ENCODE results near the gene SZT2.

SZT2 gene

GRCh38 chr1:43389326-43390313 is at the start of gene SZT2, which contains the start of gene MED8:
Gene SZT2, plus strand, starts transcription at chr1:43389899. Its CDS starts 70 bp downstream, at chr1:43389969.
Gene MED8, minus strand, starts transcription at chr1:43389800. Its CDS starts 36 bp downstream, at chr1:43389764.
- TF ChIP-seq CTCF (IDR thresholded peaks at IDR 0.05; ENCODE audit: extremely low read depth, missing control alignments) = no peak
- peak; percentile 96 for DNase-seq (ENCODE audit: low spot score)

GRCh38 chr1:43340559-43340958 is 49.1 kb upstream of the SZT2 start:
- no peak for DNase-seq (ENCODE audit: low spot score)
- no peak for TF ChIP-seq CTCF (IDR thresholded peaks at IDR 0.05; ENCODE audit: extremely low read depth, missing control alignments)

- DNase-seq (ENCODE audit: low spot score) = no peak
- TF ChIP-seq CTCF (IDR thresholded peaks at IDR 0.05; ENCODE audit: extremely low read depth, missing control alignments) = no peak
Measured at GRCh38 chr1:43344267-43344850, 45.3 kb upstream of the SZT2 start.

GRCh38 chr1:43345120-43345519 is 44.6 kb upstream of the SZT2 start:
- no peak for TF ChIP-seq CTCF (IDR thresholded peaks at IDR 0.05; ENCODE audit: extremely low read depth, missing control alignments)
- no peak for DNase-seq (ENCODE audit: low spot score)

- DNase-seq (ENCODE audit: low spot score) = no peak
- no peak for TF ChIP-seq CTCF (IDR thresholded peaks at IDR 0.05; ENCODE audit: extremely low read depth, missing control alignments)
Measured at GRCh38 chr1:43346636-43347035, 43.1 kb upstream of the SZT2 start.

- no peak for TF ChIP-seq CTCF (IDR thresholded peaks at IDR 0.05; ENCODE audit: extremely low read depth, missing control alignments)
- DNase-seq (ENCODE audit: low spot score) = no peak
Measured at GRCh38 chr1:43348343-43348808, 41.3 kb upstream of the SZT2 start.

Data from GM20000 (cell line).